Natural killer cell (primary cell): Measurements from ENCODE around the gene ACSS3. TPM values are rescaled to one million over a fixed set of nuclear protein-coding genes. Genes with fewer than 3 reads are reported as not detected.

ENCODE experiments used
- ATAC-seq, 3 donors: fragments of 150-1000 bp in 2 of 3; fragments of 200-7000 bp in 1 of 3; cut with Tn5 transposase; 1 replicate in 1 of 3; 2 replicates in 2 of 3; pipeline ENCODE4 v1.10.0; 2021; ENCODE audit warnings: mild to moderate bottlenecking in 2 of 3, moderate library complexity in 2 of 3
- DNase-seq, 2 donors: peaks; one replicate each; pipeline versions ENCODE4 v3.0.0 to v3.0.0-alpha.2; 2013 to 2021; ENCODE audit warnings: mixed read lengths in 1 of 2
- H3K27ac ChIP-seq: one replicate; pipeline ENCODE4 v1.5.1; 2013; ENCODE audit warnings: mild to moderate bottlenecking, low read length
- H3K27me3 ChIP-seq: one replicate; pipeline ENCODE4 v1.6.1; 2013; ENCODE audit warnings: low read length; ENCODE audit not compliant: control insufficient read depth, insufficient read depth
- H3K36me3 ChIP-seq: one replicate; pipeline ENCODE4 v1.6.1; 2013; ENCODE audit warnings: low read length; ENCODE audit not compliant: control insufficient read depth, insufficient read depth
- H3K4me1 ChIP-seq: one replicate; pipeline ENCODE4 v1.6.1; 2013; ENCODE audit warnings: low read length; ENCODE audit not compliant: control insufficient read depth, insufficient read depth
- H3K4me3 ChIP-seq: one replicate; pipeline ENCODE4 v1.5.1; 2013; ENCODE audit warnings: low read length
- H3K9me3 ChIP-seq: one replicate; pipeline ENCODE4 v1.6.1; 2013; ENCODE audit warnings: low read length; ENCODE audit not compliant: control insufficient read depth, insufficient read depth
- H3K27ac Mint-ChIP-seq, 2 donors: one replicate each; pipeline ENCODE4 v1.8.0; 2022; ENCODE audit warnings: mild to moderate bottlenecking in 2 of 2, mixed read lengths in 2 of 2, moderate library complexity in 1 of 2
- H3K27me3 Mint-ChIP-seq, 2 donors: one replicate each; pipeline ENCODE4 v1.8.0; 2022; ENCODE audit warnings: low read depth in 2 of 2, mixed read lengths in 2 of 2
- H3K36me3 Mint-ChIP-seq: one replicate; pipeline ENCODE4 v1.8.0; 2022; ENCODE audit warnings: mixed read lengths
- H3K4me1 Mint-ChIP-seq, 2 donors: one replicate each; pipeline ENCODE4 v1.8.0; 2022; ENCODE audit warnings: mixed read lengths in 2 of 2
- H3K4me3 Mint-ChIP-seq: one replicate; pipeline ENCODE4 v1.8.0; 2022; ENCODE audit warnings: mild to moderate bottlenecking, moderate library complexity, mixed read lengths
- H3K9me3 Mint-ChIP-seq, 2 donors: one replicate each; pipeline ENCODE4 v1.8.0; 2022; ENCODE audit warnings: mixed read lengths in 2 of 2
- CTCF ChIP-seq: fragments of 200-600 bp; IDR thresholded peaks from one replicate; pipeline ENCODE4 v1.8.0; 2022; ENCODE audit warnings: antibody characterized with exemption
- WGBS: methylation state at CpG from one replicate; pipeline ENCODE4 v1.1.7; 2013; ENCODE audit warnings: missing lambda C conversion rate; ENCODE audit not compliant: insufficient coverage; 5-methylcytosine and 5-hydroxymethylcytosine counted together
- intact Hi-C: fragments of 100-400 bp; cut with micrococcal nuclease; formaldehyde crosslinking; loops from one replicate; pipeline ENCODE4 v1.14.2; 2022
- total RNA-seq, 4 donors: library from RNA; stranded (reverse); fragments of 120-200 nt in 1 of 4; gene quantifications; one replicate each; pipeline versions ENCODE4 v1.2.3 to v1.2.4, GENCODE V29; 2013 to 2022

The ACSS3 gene
- total RNA-seq, 3 donors from 2014 or later (not counting 1 experiment from before 2014, with no cell fraction given), result 2.9 TPM; not detected in 2

GRCh38 chr12:81261508-81262207 is 183.8 kb downstream of the ACSS3 start:
- Histone ChIP-seq H3K36me3 (no peaks in the 10 kb centered on the region), H3K27me3 (no peaks in the 10 kb centered on the region), H3K9me3 (no peaks in the 10 kb centered on the region), H3K4me1 (no peaks in the 10 kb centered on the region), H3K4me3 (no peak overlapping the region), H3K27ac (no peak overlapping the region)
- Mint-ChIP-seq H3K4me1 (no peaks in the 10 kb centered on the region), H3K9me3 (peaks cover 3 to 5% of the 10 kb centered on the region in 2 donors), H3K27ac (no peak overlapping the region), H3K27me3 (no peaks in the 10 kb centered on the region), H3K4me3 (no peak overlapping the region), H3K36me3 (no peaks in the 10 kb centered on the region)
- intact Hi-C loops, result no loop called here
- ATAC-seq (no peak), DNase-seq (no peak)
- 76% methylated on average over 1 of the region's 4 CpGs for WGBS
- TF ChIP-seq CTCF, result no peak

- H3K27me3 ChIP-seq, result no peaks in the 10 kb centered on the region
- Mint-ChIP-seq H3K4me1 (no peaks in the 10 kb centered on the region), H3K4me3 (no peak overlapping the region), H3K36me3 (no peaks in the 10 kb centered on the region), H3K9me3 (peaks cover 3% of the 10 kb centered on the region in 2 donors), H3K27me3 (no peaks in the 10 kb centered on the region), H3K27ac (no peak overlapping the region)
- no peak overlapping the region for H3K27ac ChIP-seq
- TF ChIP-seq CTCF, result no peak
- H3K36me3 ChIP-seq, result no peaks in the 10 kb centered on the region
- 73% methylated on average over 2 of the region's 2 CpGs for WGBS
- H3K4me3 ChIP-seq, result no peak overlapping the region
- H3K9me3 ChIP-seq, result no peaks in the 10 kb centered on the region
- ATAC-seq, result no peak
- intact Hi-C loops, result no loop called here
- DNase-seq, result no peak
- H3K4me1 ChIP-seq, result no peaks in the 10 kb centered on the region
Measured at GRCh38 chr12:81263072-81263471, 185.2 kb downstream of the ACSS3 start.

- H3K27me3 ChIP-seq, result no peaks in the 10 kb centered on the region
- Mint-ChIP-seq H3K4me1 (no peaks in the 10 kb centered on the region), H3K36me3 (no peaks in the 10 kb centered on the region), H3K27me3 (no peaks in the 10 kb centered on the region), H3K4me3 (no peak overlapping the region), H3K9me3 (peaks cover 3 to 6% of the 10 kb centered on the region in 2 donors), H3K27ac (no peak overlapping the region)
- intact Hi-C loops, result no loop called here
- DNase-seq (no peak), ATAC-seq (no peak)
- 91% methylated on average over 5 of the region's 5 CpGs for WGBS
- no peak overlapping the region for H3K4me3 ChIP-seq
- no peaks in the 10 kb centered on the region for H3K36me3 ChIP-seq
- H3K27ac ChIP-seq, result no peak overlapping the region
- no peak for TF ChIP-seq CTCF
- H3K9me3 ChIP-seq, result no peaks in the 10 kb centered on the region
- no peaks in the 10 kb centered on the region for H3K4me1 ChIP-seq
Measured at GRCh38 chr12:81270385-81270784, 192.5 kb downstream of the ACSS3 start.
